Colonic mucosa (tissue), 4 donors: Measurements from ENCODE around the gene CPEB3. TPM values are rescaled to one million over a fixed set of nuclear protein-coding genes. Genes with fewer than 3 reads are reported as not detected.
"Not testable (repeated sequence)": the region's sequence is repeated elsewhere in the genome, so short reads cannot be mapped to it uniquely, and the experiment has no call there.

Experiments used
- DNase-seq: peaks from one replicate; pipeline ENCODE4 v3.0.0-alpha.2; 2020
- H3K27ac ChIP-seq: fragments of 200-600 bp; one replicate; pipeline ENCODE4 v1.8.0; 2021
- H3K27me3 ChIP-seq: fragments of 200-600 bp; one replicate; pipeline ENCODE4 v1.8.0; 2021
- H3K36me3 ChIP-seq: fragments of 200-600 bp; one replicate; pipeline ENCODE4 v1.8.0; 2021
- H3K4me1 ChIP-seq: fragments of 200-600 bp; one replicate; pipeline ENCODE4 v1.8.0; 2021; ENCODE audit warnings: mild to moderate bottlenecking
- H3K4me3 ChIP-seq: fragments of 200-600 bp; one replicate; pipeline ENCODE4 v1.8.0; 2021
- H3K9ac ChIP-seq, 2 donors: one replicate each; pipeline ENCODE4 v1.7.0; 2013; ENCODE audit warnings: control low read depth in 2 of 2, low read depth in 2 of 2, low read length in 2 of 2
- H3K9me3 ChIP-seq: fragments of 200-600 bp; one replicate; pipeline ENCODE4 v1.8.0; 2021
- intact Hi-C: fragments of 100-400 bp; cut with DNase I; formaldehyde crosslinking; loops from one replicate; pipeline ENCODE4 v1.14.1; 2022
- total RNA-seq, 2 donors: library from RNA; stranded (reverse); fragmentation: NEBNext Ultra II Directional in 1 of 2; extraction: Animal tissue kit (Norgen Biotek cat#: 25700) in 1 of 2; gene quantifications; one replicate each; pipeline ENCODE4 v1.2.1, GENCODE V29; 2021
- TF ChIP-seq, protein P1 (sequence below): fragments of 200-600 bp; IDR thresholded peaks from one replicate; pipeline ENCODE4 v1.8.0; 2022; ENCODE audit warnings: antibody characterized with exemption, mild to moderate bottlenecking
- donor health status: healthy.
- donor health status: DM: no; HTN: no; CAD: no.
- donor health status: DM: no; HTN: no; CAD: no.

Gene CPEB3
- total RNA-seq, 2 donors from 2014 or later = 4.4 to 7.9 TPM

DNA sequence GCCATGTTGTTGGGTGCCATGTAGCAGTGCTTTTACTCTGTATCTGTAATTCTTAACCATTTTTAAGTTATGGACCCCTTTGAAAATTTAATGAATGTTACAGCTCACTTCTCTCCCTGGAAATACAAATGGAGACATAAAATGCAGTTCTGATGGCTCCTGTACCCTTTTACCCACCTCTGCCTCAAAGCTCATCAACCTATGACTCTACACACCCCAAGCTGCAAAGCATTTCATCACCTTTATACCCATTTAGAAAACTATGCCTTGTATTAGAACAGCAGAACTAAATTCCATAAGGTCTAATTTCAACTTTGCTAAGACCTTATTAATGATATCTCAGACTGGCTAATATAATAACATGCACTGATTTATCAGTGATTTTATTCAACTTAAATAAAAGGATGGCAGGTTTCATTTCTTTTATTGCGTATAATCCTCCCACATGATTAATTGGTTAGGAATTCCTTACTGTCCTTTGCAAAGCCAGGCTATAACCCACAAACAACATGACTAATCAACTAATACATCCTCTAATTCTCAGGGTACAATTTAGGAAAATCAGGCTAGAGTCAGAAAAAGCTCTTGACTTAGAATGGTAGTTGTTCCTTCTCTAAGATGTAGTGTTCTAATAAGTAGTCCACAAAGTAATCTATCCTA is 68.1 kb downstream of the CPEB3 start:
- no peak overlapping the region for H3K27ac ChIP-seq
- no peaks in the 10 kb centered on the region for H3K4me1 ChIP-seq
- no peaks in the 10 kb centered on the region for H3K9me3 ChIP-seq
- no peak overlapping the region for H3K9ac ChIP-seq
- no peak for DNase-seq
- TF ChIP-seq, protein P1, sequence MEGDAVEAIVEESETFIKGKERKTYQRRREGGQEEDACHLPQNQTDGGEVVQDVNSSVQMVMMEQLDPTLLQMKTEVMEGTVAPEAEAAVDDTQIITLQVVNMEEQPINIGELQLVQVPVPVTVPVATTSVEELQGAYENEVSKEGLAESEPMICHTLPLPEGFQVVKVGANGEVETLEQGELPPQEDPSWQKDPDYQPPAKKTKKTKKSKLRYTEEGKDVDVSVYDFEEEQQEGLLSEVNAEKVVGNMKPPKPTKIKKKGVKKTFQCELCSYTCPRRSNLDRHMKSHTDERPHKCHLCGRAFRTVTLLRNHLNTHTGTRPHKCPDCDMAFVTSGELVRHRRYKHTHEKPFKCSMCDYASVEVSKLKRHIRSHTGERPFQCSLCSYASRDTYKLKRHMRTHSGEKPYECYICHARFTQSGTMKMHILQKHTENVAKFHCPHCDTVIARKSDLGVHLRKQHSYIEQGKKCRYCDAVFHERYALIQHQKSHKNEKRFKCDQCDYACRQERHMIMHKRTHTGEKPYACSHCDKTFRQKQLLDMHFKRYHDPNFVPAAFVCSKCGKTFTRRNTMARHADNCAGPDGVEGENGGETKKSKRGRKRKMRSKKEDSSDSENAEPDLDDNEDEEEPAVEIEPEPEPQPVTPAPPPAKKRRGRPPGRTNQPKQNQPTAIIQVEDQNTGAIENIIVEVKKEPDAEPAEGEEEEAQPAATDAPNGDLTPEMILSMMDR = no peak
- intact Hi-C loops = no loop called here
- no peaks in the 10 kb centered on the region for H3K27me3 ChIP-seq
- no peak overlapping the region for H3K4me3 ChIP-seq
- H3K36me3 ChIP-seq = no peaks in the 10 kb centered on the region

DNA sequence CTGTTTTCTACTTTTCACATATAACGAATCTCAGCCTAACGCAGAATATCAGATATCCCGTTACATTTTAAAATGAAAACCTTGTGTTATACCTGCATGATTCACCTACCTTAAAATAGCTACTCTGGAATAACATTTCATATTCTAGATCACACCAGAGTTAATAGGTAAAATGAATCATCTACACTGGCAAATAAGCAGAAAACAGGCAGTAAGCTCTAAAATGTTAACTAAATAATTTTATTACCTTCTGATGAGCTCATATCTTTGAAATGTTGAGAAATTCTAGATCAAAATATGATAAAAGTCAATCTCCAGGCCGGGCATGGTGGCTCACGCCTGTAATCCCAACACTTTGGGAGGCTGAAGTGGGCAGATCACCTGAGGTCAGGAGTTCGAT is 71.3 kb downstream of the CPEB3 start:
- Histone ChIP-seq H3K27me3 (no peaks in the 10 kb centered on the region), H3K36me3 (no peaks in the 10 kb centered on the region), H3K9ac (no peak overlapping the region), H3K4me1 (no peaks in the 10 kb centered on the region), H3K27ac (no peak overlapping the region), H3K4me3 (no peak overlapping the region), H3K9me3 (no peaks in the 10 kb centered on the region)
- intact Hi-C loops = no loop called here
- TF ChIP-seq, protein P1 = no peak
- DNase-seq = no peak

DNA sequence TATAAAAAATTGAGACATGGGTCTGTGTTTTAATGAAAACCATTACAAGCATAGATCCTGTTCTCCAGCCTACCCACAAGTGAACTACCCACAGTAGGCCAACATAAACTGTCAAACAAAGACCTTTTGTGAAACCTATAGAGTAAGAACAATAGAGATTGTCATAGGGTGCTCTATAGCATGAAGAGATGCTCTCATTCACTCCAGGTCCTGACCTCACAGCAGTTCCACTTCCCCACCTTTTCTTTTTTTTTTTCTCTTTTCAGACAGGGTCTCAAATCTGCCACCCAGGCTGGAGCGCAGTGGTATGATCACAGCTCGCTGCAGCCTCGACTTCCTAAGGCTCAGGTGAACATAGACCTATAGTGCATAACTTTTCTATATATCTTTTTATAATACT is 72.3 kb downstream of the CPEB3 start:
- Histone ChIP-seq H3K27ac (no peak overlapping the region), H3K4me1 (no peaks in the 10 kb centered on the region), H3K4me3 (no peak overlapping the region), H3K9me3 (no peaks in the 10 kb centered on the region), H3K27me3 (no peaks in the 10 kb centered on the region), H3K36me3 (no peaks in the 10 kb centered on the region), H3K9ac (no peak overlapping the region)
- TF ChIP-seq, protein P1 = no peak
- no peak for DNase-seq
- intact Hi-C loops = no loop called here

DNA sequence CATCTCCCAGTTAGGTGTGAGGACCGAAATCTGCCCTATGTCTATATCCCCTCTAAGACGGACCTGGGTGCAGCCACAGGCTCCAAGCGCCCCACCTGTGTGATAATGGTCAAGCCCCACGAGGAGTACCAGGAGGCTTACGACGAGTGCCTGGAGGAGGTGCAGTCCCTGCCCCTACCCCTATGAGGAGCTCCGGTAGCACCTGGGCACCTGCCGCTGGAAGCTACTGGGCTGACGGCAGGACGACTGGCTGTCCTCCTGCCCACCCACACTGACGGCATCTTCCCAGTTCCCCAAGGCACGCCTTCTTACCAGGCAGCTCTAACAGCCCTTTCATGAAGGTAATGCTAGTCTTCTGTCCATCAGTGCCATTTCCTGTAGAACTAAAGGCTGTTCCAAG is 74.3 kb downstream of the CPEB3 start:
- DNase-seq, H3K27ac ChIP-seq, H3K36me3 ChIP-seq, H3K4me1 ChIP-seq, H3K4me3 ChIP-seq, H3K27me3 ChIP-seq, H3K9ac ChIP-seq, H3K9me3 ChIP-seq, intact Hi-C loops: not testable (repeated sequence)

DNA sequence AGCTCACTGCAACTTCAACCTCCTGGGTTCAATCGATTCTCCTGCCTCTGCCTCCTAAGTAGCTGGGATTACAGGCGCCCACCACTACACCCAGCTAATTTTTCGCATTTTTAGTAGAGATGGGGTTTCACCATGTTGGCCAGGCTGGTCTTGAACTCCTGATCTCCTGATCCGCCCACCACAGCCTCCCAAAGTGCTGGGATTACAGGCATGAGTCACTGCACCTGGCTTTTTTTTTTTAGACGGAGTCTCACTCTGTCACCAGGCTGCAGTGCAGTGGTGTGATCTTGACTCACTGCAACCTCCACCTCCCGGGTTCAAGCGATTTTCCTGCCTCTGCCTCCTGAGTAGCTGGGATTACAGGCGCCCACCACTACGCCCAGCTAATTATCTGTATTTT is 75.7 kb downstream of the CPEB3 start:
- H3K27ac ChIP-seq, H3K27me3 ChIP-seq, DNase-seq, H3K36me3 ChIP-seq, H3K4me1 ChIP-seq, H3K4me3 ChIP-seq, intact Hi-C loops, H3K9me3 ChIP-seq, H3K9ac ChIP-seq: not testable (repeated sequence)

DNA sequence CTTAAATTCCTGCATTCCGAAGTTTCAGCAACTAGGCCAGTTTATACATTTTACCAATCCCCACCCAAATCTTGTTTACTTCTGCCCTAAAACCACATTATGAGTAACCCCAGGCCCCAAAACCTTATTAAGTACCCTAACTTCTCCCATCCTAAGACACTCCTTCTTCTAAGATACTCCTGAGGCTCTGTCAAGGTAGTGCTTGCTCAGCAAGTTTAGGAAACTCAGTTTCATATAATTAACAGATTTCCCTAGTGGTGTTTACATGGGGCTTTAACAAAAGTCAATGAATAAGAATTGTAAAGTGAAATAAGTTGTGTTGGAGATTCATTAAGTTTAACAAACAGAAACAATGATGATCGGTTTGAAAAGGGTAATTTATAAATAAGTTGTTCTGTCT is 77.8 kb downstream of the CPEB3 start:
- Histone ChIP-seq H3K27me3 (no peaks in the 10 kb centered on the region), H3K27ac (no peak overlapping the region), H3K36me3 (no peaks in the 10 kb centered on the region), H3K9me3 (no peaks in the 10 kb centered on the region), H3K4me1 (peaks cover 3% of the 10 kb centered on the region), H3K9ac (no peak overlapping the region), H3K4me3 (no peak overlapping the region)
- intact Hi-C loops = no loop called here
- TF ChIP-seq, protein P1 = no peak
- DNase-seq = no peak
